Measurements from ENCODE around the gene TMA7.

The TMA7 gene

DNA sequence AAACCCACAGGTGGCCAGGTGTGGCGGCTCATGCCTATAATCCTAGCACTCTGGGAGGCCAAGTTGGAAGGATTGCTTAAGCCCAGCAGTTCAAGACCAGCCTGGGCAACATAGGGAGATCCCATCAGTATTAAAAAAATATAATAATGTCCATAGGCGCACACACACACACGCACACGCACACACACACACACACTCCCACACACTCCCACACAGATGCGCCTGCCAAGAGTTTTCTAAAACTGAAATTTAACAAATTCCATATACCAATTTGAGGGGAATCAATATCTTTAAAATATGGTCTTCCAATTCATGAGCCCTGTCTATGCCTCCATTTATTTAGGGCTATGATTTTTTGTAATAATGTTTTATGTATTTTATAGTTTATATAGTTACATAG, 46.9 kb downstream of the TMA7 start:
- Histone ChIP-seq H3K27me3 (no peaks in the 10 kb centered on the region), H3K4me3 (ENCODE audit: low read depth in 1 of 2, low read length in 1 of 2) (no peak overlapping the region), H3K4me1 (ENCODE audit: control insufficient read depth in 1 of 2, insufficient read depth in 1 of 2, low read depth in 1 of 2, low read length in 1 of 2) (no peaks in the 10 kb centered on the region), H3K9me3 (no peaks in the 10 kb centered on the region), H3K36me3 (no peaks in the 10 kb centered on the region), H3K27ac (no peak overlapping the region)
- TF ChIP-seq CTCF (IDR thresholded peaks at IDR 0.05), result no peak

DNA sequence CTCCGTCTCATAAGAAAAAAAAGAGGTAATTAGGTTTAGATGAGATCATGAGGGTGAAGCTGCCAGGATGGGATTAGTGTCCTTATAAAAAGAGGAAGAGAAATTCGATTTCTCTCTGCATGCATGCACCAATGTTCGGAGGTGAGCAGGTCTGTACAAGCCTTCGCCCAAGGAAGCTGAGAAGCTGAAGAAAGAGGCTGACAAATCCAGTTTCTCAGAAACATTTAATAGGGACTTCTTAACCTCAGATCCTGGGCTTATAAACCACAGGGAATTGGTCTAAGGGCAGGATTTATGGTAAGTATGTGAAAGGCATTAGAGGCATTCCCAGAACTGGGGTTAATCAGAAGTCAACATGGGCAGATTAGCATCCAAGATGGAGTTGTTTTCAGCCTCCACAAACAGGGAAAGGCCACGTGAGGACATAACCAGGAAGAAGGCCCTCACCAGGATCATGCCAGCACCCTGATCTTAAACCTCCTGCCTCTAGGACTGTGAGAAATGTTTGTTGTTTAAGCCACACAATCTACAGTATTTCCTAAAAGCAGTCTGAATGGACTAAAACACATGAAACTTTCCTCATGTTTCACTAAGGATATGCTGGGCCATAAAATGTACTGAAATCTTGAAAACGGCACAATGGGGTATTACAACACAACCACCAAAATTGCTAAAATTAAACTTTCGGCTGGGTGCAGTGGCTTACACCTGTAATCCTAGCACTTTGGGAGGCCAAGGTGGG, 52.6 kb downstream of the TMA7 start:
- Histone ChIP-seq H3K36me3 (peaks cover 6% of the 10 kb centered on the region), H3K4me3 (ENCODE audit: low read depth in 1 of 2, low read length in 1 of 2) (no peak overlapping the region), H3K27ac (no peak overlapping the region)

GRCh38 chr3:48493203-48493501, 53.1 kb downstream of the TMA7 start:
- Histone ChIP-seq H3K27me3 (no peaks in the 10 kb centered on the region), H3K4me3 (ENCODE audit: low read depth in 1 of 2, low read length in 1 of 2) (no peak overlapping the region), H3K9me3 (no peaks in the 10 kb centered on the region), H3K4me1 (ENCODE audit: control insufficient read depth in 1 of 2, insufficient read depth in 1 of 2, low read depth in 1 of 2, low read length in 1 of 2) (no peaks in the 10 kb centered on the region), H3K27ac (no peak overlapping the region), H3K36me3 (peaks cover 6% of the 10 kb centered on the region)
- TF ChIP-seq CTCF (IDR thresholded peaks at IDR 0.05), result no peak

More for the DNA sequence above, 52.6 kb downstream of the TMA7 start:
- no peaks in the 10 kb centered on the region for H3K27me3 ChIP-seq
- no peaks in the 10 kb centered on the region for H3K9me3 ChIP-seq
- no peak for TF ChIP-seq CTCF (IDR thresholded peaks at IDR 0.05)
- H3K4me1 ChIP-seq (ENCODE audit: control insufficient read depth in 1 of 2, insufficient read depth in 1 of 2, low read depth in 1 of 2, low read length in 1 of 2), result no peaks in the 10 kb centered on the region

All from neutrophil (primary cell).